HepG2 (cell line): Measurements from ENCODE around the gene TNNT1. TPM values are rescaled to one million over a fixed set of nuclear protein-coding genes. Genes with fewer than 3 reads are reported as not detected.

ENCODE experiments used
- CCAR2 ChIP-seq: fragments of 200-400 bp; formaldehyde crosslinking; optimal IDR thresholded peaks from 2 replicates; pipeline ENCODE3; 2018; ENCODE audit warnings: low read depth, mild to moderate bottlenecking, low read length, moderate library complexity
- GLI4 ChIP-seq: sonication (generic); formaldehyde crosslinking; IDR thresholded peaks from 2 replicates; pipeline ENCODE4 v1.5.1; 2020; ENCODE audit warnings: missing genetic modification reagents, mild to moderate bottlenecking, moderate library complexity, borderline replicate concordance
- GZF1 ChIP-seq: sonication (generic); formaldehyde crosslinking; IDR thresholded peaks from 2 replicates; pipeline ENCODE4 v1.5.1; 2020; ENCODE audit warnings: mild to moderate bottlenecking, missing genetic modification reagents
- HBP1 ChIP-seq: IDR thresholded peaks from 2 replicates; pipeline ENCODE4 v1.6.1; 2016; ENCODE audit warnings: low read depth, control low read depth
- NFE2L1 ChIP-seq: sonication (generic); formaldehyde crosslinking; IDR thresholded peaks from 2 replicates; pipeline ENCODE4 v1.4.0; 2020; ENCODE audit warnings: missing genetic modification reagents, mild to moderate bottlenecking, borderline replicate concordance
- PAWR ChIP-seq: sonication (generic); formaldehyde crosslinking; IDR thresholded peaks from 2 replicates; pipeline ENCODE4 v1.4.0; 2020; ENCODE audit warnings: missing genetic modification reagents, mild to moderate bottlenecking, borderline replicate concordance
- RAD51 ChIP-seq: fragments of 450-650 bp; IDR thresholded peaks from 2 replicates; pipeline ENCODE4 v1.6.1; 2016; ENCODE audit warnings: borderline replicate concordance
- RARG ChIP-seq: sonication (generic); formaldehyde crosslinking; IDR thresholded peaks from 2 replicates; pipeline ENCODE4 v1.4.0; 2020; ENCODE audit warnings: low read depth, mild to moderate bottlenecking, missing genetic modification reagents
- ZBTB25 ChIP-seq: IDR thresholded peaks from 2 replicates; pipeline ENCODE4 v1.6.1; 2018; ENCODE audit warnings: missing genetic modification reagents
- ZNF12 ChIP-seq: sonication (generic); formaldehyde crosslinking; IDR thresholded peaks from 2 replicates; pipeline ENCODE4 v1.5.0; 2020; ENCODE audit warnings: missing genetic modification reagents
- ZNF570 ChIP-seq: sonication (generic); formaldehyde crosslinking; IDR thresholded peaks from 2 replicates; pipeline ENCODE4 v1.4.0; 2020; ENCODE audit warnings: mild to moderate bottlenecking, missing genetic modification reagents, borderline replicate concordance
- ZNF775 ChIP-seq: sonication (generic); formaldehyde crosslinking; IDR thresholded peaks from 2 replicates; pipeline ENCODE4 v1.4.0; 2020; ENCODE audit warnings: missing genetic modification reagents, mild to moderate bottlenecking, moderate library complexity, borderline replicate concordance
- polyA plus RNA-seq, 8 experiments: library from polyadenylated mRNA; depleted of rRNA in 3 of 8; stranded (reverse) in 7 of 8; unstranded in 1 of 8; fragments of >200 nt; fragmentation: Illumina TruSeq in 4 of 8; extraction: Trizol in 4 of 8; gene quantifications; 2 replicates each; pipeline versions ENCODE4 v1.2.1 to v1.2.3, GENCODE V29; 2011 to 2016; ENCODE audit warnings: low read depth in 4 of 8, missing spikeins in 1 of 8, mixed read lengths in 1 of 8; ENCODE audit not compliant: insufficient read depth in 1 of 8
- total RNA-seq, 5 experiments: library from RNA; depleted of rRNA; stranded (reverse); fragments of >200 nt; fragmentation: Illumina TruSeq; extraction: Trizol; gene quantifications; 2 replicates each; pipeline ENCODE4 v1.2.3, GENCODE V29; 2016; ENCODE audit warnings: low read depth in 1 of 5
- TF ChIP-seq, protein P1 (sequence below): sonication (generic); formaldehyde crosslinking; IDR thresholded peaks from 2 replicates; pipeline ENCODE4 v1.4.0; 2020; ENCODE audit warnings: missing genetic modification reagents
- TF ChIP-seq, protein P2 (sequence below), 2 experiments: IDR thresholded peaks; 2 replicates each; pipeline ENCODE4 v1.6.1; 2011 to 2012; ENCODE audit warnings: low read length in 2 of 2, borderline replicate concordance in 1 of 2, low read depth in 1 of 2, mild to moderate bottlenecking in 1 of 2, moderate library complexity in 1 of 2
- TF ChIP-seq, protein P3 (sequence below): IDR thresholded peaks from 2 replicates; pipeline ENCODE4 v1.6.1; 2016; ENCODE audit warnings: mild to moderate bottlenecking

Gene TNNT1
- total and polyA plus RNA-seq, 2 of the 13 experiments (the other 11 are each of a cell fraction or from before 2014, with no cell fraction given) = 1.3 to 2.4 TPM

DNA sequence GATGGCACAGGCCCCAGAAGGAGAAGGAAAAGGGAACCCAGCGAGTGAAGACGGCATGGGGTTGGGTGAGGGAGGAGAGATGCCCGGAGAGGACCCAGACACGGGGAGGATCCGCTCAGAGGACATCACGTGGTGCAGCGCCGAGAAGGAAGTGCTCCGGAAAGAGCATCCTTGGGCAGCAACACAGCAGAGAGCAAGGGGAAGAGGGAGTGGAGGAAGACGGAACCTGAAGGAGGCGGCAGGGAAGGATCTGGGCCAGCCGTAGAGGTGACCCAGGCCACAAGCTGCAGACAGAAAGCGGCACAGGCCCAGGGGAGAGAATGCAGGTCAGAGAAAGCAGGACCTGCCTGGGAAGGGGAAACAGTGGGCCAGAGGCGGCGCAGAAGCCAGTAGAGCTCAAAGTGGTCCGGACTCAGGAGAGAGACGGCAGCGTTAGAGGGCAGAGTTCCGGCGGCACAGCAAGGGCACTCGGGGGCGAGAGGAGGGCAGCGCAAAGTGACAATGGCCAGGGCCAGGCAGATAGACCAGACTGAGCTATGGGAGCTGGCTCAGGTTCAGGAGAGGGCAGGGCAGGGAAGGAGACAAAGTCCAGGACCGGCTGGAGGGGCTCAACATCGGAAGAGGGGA is 32.7 kb downstream of the TNNT1 start (continued):
- TF ChIP-seq, protein P1, sequence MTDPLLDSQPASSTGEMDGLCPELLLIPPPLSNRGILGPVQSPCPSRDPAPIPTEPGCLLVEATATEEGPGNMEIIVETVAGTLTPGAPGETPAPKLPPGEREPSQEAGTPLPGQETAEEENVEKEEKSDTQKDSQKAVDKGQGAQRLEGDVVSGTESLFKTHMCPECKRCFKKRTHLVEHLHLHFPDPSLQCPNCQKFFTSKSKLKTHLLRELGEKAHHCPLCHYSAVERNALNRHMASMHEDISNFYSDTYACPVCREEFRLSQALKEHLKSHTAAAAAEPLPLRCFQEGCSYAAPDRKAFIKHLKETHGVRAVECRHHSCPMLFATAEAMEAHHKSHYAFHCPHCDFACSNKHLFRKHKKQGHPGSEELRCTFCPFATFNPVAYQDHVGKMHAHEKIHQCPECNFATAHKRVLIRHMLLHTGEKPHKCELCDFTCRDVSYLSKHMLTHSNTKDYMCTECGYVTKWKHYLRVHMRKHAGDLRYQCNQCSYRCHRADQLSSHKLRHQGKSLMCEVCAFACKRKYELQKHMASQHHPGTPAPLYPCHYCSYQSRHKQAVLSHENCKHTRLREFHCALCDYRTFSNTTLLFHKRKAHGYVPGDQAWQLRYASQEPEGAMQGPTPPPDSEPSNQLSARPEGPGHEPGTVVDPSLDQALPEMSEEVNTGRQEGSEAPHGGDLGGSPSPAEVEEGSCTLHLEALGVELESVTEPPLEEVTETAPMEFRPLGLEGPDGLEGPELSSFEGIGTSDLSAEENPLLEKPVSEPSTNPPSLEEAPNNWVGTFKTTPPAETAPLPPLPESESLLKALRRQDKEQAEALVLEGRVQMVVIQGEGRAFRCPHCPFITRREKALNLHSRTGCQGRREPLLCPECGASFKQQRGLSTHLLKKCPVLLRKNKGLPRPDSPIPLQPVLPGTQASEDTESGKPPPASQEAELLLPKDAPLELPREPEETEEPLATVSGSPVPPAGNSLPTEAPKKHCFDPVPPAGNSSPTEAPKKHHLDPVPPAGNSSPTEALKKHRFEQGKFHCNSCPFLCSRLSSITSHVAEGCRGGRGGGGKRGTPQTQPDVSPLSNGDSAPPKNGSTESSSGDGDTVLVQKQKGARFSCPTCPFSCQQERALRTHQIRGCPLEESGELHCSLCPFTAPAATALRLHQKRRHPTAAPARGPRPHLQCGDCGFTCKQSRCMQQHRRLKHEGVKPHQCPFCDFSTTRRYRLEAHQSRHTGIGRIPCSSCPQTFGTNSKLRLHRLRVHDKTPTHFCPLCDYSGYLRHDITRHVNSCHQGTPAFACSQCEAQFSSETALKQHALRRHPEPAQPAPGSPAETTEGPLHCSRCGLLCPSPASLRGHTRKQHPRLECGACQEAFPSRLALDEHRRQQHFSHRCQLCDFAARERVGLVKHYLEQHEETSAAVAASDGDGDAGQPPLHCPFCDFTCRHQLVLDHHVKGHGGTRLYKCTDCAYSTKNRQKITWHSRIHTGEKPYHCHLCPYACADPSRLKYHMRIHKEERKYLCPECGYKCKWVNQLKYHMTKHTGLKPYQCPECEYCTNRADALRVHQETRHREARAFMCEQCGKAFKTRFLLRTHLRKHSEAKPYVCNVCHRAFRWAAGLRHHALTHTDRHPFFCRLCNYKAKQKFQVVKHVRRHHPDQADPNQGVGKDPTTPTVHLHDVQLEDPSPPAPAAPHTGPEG (CRISPR knock-in tag) = no peak
- TF ChIP-seq PAWR = no peak
- TF ChIP-seq, protein P2, sequence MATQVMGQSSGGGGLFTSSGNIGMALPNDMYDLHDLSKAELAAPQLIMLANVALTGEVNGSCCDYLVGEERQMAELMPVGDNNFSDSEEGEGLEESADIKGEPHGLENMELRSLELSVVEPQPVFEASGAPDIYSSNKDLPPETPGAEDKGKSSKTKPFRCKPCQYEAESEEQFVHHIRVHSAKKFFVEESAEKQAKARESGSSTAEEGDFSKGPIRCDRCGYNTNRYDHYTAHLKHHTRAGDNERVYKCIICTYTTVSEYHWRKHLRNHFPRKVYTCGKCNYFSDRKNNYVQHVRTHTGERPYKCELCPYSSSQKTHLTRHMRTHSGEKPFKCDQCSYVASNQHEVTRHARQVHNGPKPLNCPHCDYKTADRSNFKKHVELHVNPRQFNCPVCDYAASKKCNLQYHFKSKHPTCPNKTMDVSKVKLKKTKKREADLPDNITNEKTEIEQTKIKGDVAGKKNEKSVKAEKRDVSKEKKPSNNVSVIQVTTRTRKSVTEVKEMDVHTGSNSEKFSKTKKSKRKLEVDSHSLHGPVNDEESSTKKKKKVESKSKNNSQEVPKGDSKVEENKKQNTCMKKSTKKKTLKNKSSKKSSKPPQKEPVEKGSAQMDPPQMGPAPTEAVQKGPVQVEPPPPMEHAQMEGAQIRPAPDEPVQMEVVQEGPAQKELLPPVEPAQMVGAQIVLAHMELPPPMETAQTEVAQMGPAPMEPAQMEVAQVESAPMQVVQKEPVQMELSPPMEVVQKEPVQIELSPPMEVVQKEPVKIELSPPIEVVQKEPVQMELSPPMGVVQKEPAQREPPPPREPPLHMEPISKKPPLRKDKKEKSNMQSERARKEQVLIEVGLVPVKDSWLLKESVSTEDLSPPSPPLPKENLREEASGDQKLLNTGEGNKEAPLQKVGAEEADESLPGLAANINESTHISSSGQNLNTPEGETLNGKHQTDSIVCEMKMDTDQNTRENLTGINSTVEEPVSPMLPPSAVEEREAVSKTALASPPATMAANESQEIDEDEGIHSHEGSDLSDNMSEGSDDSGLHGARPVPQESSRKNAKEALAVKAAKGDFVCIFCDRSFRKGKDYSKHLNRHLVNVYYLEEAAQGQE (IDR thresholded peaks at IDR 0.05; ENCODE audit: borderline replicate concordance in 1 of 2, low read depth in 1 of 2, low read length in 2 of 2) = no peak
- 0 out of 2 replicates have a peak, but pooled peaks have one; percentile 69 for TF ChIP-seq ZNF570 (CRISPR knock-in tag)
- no peak for TF ChIP-seq ZBTB25 (CRISPR knock-in tag)
- TF ChIP-seq RAD51 = peak; percentile 65; the same call in 1 of the 2 replicates
- no peak for TF ChIP-seq ZNF12 (CRISPR knock-in tag)
- TF ChIP-seq HBP1 (CRISPR knock-in tag) = no peak
- peak; percentile 46; the same call in 1 of the 2 replicates for TF ChIP-seq GLI4 (CRISPR knock-in tag)
- no peak for TF ChIP-seq ZNF775 (CRISPR knock-in tag)
- TF ChIP-seq RARG (CRISPR knock-in tag) = no peak
- 0 out of 2 replicates have a peak, but pooled peaks have one; percentile 28 for TF ChIP-seq GZF1 (CRISPR knock-in tag)
- TF ChIP-seq, protein P3, sequence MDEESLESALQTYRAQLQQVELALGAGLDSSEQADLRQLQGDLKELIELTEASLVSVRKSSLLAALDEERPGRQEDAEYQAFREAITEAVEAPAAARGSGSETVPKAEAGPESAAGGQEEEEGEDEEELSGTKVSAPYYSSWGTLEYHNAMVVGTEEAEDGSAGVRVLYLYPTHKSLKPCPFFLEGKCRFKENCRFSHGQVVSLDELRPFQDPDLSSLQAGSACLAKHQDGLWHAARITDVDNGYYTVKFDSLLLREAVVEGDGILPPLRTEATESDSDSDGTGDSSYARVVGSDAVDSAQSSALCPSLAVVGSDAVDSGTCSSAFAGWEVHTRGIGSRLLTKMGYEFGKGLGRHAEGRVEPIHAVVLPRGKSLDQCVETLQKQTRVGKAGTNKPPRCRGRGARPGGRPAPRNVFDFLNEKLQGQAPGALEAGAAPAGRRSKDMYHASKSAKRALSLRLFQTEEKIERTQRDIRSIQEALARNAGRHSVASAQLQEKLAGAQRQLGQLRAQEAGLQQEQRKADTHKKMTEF (CRISPR knock-in tag) = no peak
- TF ChIP-seq NFE2L1 (CRISPR knock-in tag) = no peak
- no peak for TF ChIP-seq CCAR2
